Measurements from ENCODE around the gene FAM184A. TPM values are rescaled to one million over a fixed set of nuclear protein-coding genes. Genes with fewer than 3 reads are reported as not detected.
"Not testable (repeated sequence)": the region's sequence is repeated elsewhere in the genome, so short reads cannot be mapped to it uniquely, and the experiment has no call there.

FAM184A gene
- total RNA-seq, 4 donors from 2014 or later, result 7.6 to 11.2 (median 9.0) TPM

DNA sequence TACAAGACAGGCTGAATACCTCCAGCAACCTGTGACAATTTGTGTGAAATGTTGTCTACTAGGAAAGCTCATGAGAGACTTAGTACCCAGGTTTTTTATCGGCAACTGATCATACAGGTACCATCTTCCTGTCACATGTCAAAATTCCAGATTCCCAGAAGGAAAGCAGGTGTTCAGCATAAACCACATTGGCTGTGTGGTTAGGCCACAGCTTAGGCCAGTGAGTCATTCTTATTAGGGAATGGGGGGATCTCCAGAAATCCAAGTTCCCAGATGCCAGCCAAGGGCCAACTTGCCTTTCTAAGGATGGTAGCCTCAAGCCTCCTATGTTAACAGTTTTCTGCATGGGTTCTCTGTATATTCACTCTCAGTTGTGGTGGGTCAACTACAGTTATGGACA, 65.9 kb downstream of the FAM184A start:
- TF ChIP-seq EP300 (IDR thresholded peaks at IDR 0.05) (no peak), POLR2A (IDR thresholded peaks at IDR 0.05; ENCODE audit: low read depth) (no peak), CTCF (IDR thresholded peaks at IDR 0.05) (no peak), POLR2AphosphoS5 (IDR thresholded peaks at IDR 0.05) (no peak)
- 100% methylated on average over 1 of the region's 1 CpG for WGBS
- H3K27ac ChIP-seq (replicated peaks in 1 of 4), result no peak overlapping the region
- no peaks in the 10 kb centered on the region for H3K9me3 ChIP-seq
- no peaks in the 10 kb centered on the region for H3K4me1 ChIP-seq
- peaks cover 0 to 35% (median 3%) of the 10 kb centered on the region in 4 donors for H3K36me3 ChIP-seq
- no peaks in the 10 kb centered on the region for H3K27me3 ChIP-seq
- intact Hi-C loops (cut with DNase I), result no loop called here
- no peak overlapping the region for H3K4me3 ChIP-seq
- DNase-seq (ENCODE audit: extremely low spot score), result no peak

GRCh38 chr6:119009266-119009665, 69.2 kb downstream of the FAM184A start:
- WGBS, result 97% methylated on average over 3 of the region's 3 CpGs
- H3K27me3 ChIP-seq; intact Hi-C loops (cut with DNase I); DNase-seq (ENCODE audit: extremely low spot score); H3K9me3 ChIP-seq; H3K27ac ChIP-seq (replicated peaks in 1 of 4); H3K4me1 ChIP-seq; H3K4me3 ChIP-seq: not testable (repeated sequence)
- H3K36me3 ChIP-seq, result peaks cover 0 to 24% (median 0%) of the 10 kb centered on the region in 4 donors

DNA sequence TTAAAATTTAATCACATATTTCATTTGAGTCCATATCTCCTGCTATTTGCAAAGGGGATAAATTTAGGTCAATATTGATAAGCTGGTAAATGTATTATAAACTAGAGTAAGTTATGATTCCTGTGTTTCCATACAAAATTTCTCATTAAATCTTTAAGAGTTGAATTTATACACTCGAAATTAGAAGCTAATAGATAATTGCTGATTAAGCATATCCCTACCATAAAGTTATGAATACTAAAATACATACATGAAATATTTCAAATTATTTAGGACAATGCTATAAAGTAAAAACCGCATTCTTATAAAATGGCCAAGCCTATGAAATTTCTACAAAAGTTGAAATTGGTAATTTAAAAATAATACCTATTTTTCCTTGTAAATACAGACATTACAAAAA, 71.5 kb downstream of the FAM184A start:
- no peaks in the 10 kb centered on the region for H3K27me3 ChIP-seq
- no peak for TF ChIP-seq CTCF (IDR thresholded peaks at IDR 0.05)
- no peak for TF ChIP-seq POLR2AphosphoS5 (IDR thresholded peaks at IDR 0.05)
- TF ChIP-seq EP300 (IDR thresholded peaks at IDR 0.05), result no peak
- no peaks in the 10 kb centered on the region for H3K9me3 ChIP-seq
- DNase-seq (ENCODE audit: extremely low spot score), result no peak
- no peak overlapping the region for H3K27ac ChIP-seq (replicated peaks in 1 of 4)
- peaks cover 0 to 24% (median 0%) of the 10 kb centered on the region in 4 donors for H3K36me3 ChIP-seq
- H3K4me1 ChIP-seq, result no peaks in the 10 kb centered on the region
- WGBS, result 91% methylated on average over 2 of the region's 2 CpGs
- H3K4me3 ChIP-seq, result no peak overlapping the region
- intact Hi-C loops (cut with DNase I), result no loop called here

- intact Hi-C loops (cut with DNase I), result no loop called here
- TF ChIP-seq POLR2A (IDR thresholded peaks at IDR 0.05; ENCODE audit: low read depth) (no peak), CTCF (IDR thresholded peaks at IDR 0.05) (no peak), EP300 (IDR thresholded peaks at IDR 0.05) (no peak)
- peaks cover 0 to 21% (median 0%) of the 10 kb centered on the region in 4 donors for H3K36me3 ChIP-seq
- H3K27me3 ChIP-seq, result no peaks in the 10 kb centered on the region
- DNase-seq (ENCODE audit: extremely low spot score), result no peak
- 92% methylated on average over 1 of the region's 1 CpG for WGBS
- no peak overlapping the region for H3K4me3 ChIP-seq
- no peaks in the 10 kb centered on the region for H3K9me3 ChIP-seq
- H3K4me1 ChIP-seq, result no peaks in the 10 kb centered on the region
- H3K27ac ChIP-seq (replicated peaks in 1 of 4), result no peak overlapping the region
These were observed 76.4 kb downstream of the FAM184A start for GRCh38 chr6:119002069-119002468.

DNA sequence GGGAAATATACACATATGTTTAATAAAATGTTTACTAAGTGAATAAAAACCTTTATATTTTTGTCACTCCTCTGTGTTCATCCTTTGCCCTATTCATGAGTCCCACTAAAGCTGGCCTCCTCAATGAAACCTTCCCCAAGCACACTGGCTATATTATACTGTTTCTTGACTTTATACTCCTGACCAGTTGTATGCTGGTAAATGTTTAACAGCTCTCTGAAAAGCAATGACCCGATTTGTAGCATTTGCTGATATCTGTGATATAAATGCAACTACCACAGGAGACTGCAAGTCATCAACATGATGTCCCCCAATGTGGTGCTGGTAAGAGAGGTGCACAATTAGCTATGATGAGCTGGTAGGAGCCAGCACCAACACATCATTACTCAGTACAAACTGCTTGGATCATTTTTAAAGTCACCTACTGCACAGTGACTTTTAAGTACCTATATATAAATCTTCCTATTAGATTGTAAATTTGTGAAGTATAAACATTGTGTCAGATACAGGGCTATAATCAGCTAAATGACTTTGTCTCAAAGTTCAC, 78.9 kb downstream of the FAM184A start:
- intact Hi-C loops (cut with DNase I), result no loop called here
- no peak for DNase-seq (ENCODE audit: extremely low spot score)
- 80% methylated on average over 1 of the region's 1 CpG for WGBS
- Histone ChIP-seq H3K27ac (replicated peaks in 1 of 4) (no peak overlapping the region), H3K9me3 (no peaks in the 10 kb centered on the region), H3K4me3 (no peak overlapping the region), H3K27me3 (no peaks in the 10 kb centered on the region), H3K36me3 (peaks cover 0 to 15% (median 0%) of the 10 kb centered on the region in 4 donors), H3K4me1 (no peaks in the 10 kb centered on the region)
- no peak for TF ChIP-seq EP300 (IDR thresholded peaks at IDR 0.05)
- no peak for TF ChIP-seq POLR2AphosphoS5 (IDR thresholded peaks at IDR 0.05)
- no peak for TF ChIP-seq POLR2A (IDR thresholded peaks at IDR 0.05; ENCODE audit: low read depth)
- TF ChIP-seq CTCF (IDR thresholded peaks at IDR 0.05), result no peak

GRCh38 chr6:118997426-118997825, 81.0 kb downstream of the FAM184A start:
- H3K27me3 ChIP-seq; H3K27ac ChIP-seq (replicated peaks in 1 of 4); H3K4me1 ChIP-seq; DNase-seq (ENCODE audit: extremely low spot score); H3K4me3 ChIP-seq; H3K9me3 ChIP-seq; intact Hi-C loops (cut with DNase I): not testable (repeated sequence)
- 82% methylated on average over 3 of the region's 3 CpGs for WGBS
- peaks cover 0 to 16% (median 0%) of the 10 kb centered on the region in 4 donors for H3K36me3 ChIP-seq

All from esophagus muscularis mucosa (tissue), 4 donors.